Islet of Langerhans (tissue), 1 donor: Measurements from ENCODE around the gene USP4.
"Not testable (repeated sequence)": the region's sequence is repeated elsewhere in the genome, so short reads cannot be mapped to it uniquely, and the experiment has no call there.

ENCODE experiments used
- FAIRE-seq: peaks from one replicate; lab custom pipeline; 2011; peaks lifted over from hg19 to GRCh38; lab: Jason Lieb, UNC

Gene USP4, protein sequence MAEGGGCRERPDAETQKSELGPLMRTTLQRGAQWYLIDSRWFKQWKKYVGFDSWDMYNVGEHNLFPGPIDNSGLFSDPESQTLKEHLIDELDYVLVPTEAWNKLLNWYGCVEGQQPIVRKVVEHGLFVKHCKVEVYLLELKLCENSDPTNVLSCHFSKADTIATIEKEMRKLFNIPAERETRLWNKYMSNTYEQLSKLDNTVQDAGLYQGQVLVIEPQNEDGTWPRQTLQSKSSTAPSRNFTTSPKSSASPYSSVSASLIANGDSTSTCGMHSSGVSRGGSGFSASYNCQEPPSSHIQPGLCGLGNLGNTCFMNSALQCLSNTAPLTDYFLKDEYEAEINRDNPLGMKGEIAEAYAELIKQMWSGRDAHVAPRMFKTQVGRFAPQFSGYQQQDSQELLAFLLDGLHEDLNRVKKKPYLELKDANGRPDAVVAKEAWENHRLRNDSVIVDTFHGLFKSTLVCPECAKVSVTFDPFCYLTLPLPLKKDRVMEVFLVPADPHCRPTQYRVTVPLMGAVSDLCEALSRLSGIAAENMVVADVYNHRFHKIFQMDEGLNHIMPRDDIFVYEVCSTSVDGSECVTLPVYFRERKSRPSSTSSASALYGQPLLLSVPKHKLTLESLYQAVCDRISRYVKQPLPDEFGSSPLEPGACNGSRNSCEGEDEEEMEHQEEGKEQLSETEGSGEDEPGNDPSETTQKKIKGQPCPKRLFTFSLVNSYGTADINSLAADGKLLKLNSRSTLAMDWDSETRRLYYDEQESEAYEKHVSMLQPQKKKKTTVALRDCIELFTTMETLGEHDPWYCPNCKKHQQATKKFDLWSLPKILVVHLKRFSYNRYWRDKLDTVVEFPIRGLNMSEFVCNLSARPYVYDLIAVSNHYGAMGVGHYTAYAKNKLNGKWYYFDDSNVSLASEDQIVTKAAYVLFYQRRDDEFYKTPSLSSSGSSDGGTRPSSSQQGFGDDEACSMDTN

DNA sequence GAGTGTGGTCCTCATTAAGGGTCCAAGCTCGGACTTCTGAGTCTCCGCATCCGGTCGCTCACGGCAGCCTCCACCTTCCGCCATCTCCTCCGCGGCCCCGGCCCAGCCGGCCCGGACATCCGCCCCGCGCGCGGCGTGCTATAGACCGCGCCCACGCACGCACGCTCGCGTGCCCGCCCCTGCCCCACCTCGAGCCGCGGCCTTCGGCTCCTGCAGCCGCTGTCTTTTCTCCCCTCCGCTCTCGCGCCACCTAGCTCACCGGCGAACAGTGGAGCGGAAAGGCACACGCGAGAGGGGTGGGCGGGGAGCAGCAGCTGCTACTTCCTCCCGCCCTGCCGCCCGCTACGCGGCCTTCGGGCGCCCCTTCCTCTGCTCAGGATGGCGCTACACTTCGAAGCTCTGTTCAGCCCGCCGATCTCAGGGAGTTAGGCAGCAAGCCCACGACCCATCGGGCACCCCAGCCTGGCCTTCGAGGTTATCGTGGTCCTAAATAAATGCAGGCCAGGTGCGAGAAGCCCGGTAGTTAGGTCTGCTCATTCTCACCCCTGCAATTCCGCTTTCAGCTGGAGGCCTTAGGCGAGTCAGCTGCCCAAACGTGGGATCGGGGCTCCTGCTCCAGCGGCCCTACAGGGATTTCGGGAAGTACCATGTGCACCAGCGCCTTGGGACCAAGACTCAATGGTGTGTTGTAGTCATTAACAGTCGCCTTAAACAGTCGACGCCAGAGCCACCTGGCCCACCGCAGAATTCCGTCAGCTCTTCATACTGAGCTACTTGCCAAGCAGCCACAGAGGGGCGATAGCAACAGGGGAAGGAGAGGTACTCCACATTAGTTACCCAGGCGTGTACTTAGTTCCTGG is at the start of gene USP4:
USP4 (minus strand) TSS at position 113 of the 860 bp plus-strand sequence; CDS start at position 84, 29 bp downstream.
- no peak for FAIRE-seq

DNA sequence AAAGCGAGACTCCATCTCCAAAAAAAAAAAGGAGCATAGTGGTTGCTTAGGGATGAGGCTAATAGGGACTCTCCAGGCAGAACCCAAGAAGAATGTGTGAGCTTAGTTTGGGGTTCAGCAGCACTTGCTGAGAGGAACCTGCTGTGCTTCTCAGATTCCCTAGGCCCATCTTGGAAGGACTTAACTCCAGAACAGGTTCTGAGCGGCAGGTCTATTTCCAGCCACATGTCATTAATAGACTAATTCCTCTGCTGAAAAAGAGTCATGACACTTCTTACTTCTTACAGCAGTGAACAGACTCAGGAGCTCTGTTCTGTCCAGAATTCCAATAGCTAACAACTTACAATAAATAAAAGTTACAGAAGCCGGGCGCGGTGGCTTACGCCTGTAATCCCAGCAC is 49.4 kb upstream of the USP4 start:
- no peak for FAIRE-seq

GRCh38 chr3:49388289-49388820 is 48.5 kb upstream of the USP4 start:
- no peak for FAIRE-seq

GRCh38 chr3:49387721-49388120 is 47.9 kb upstream of the USP4 start:
- no peak for FAIRE-seq

GRCh38 chr3:49386056-49386756 is 46.4 kb upstream of the USP4 start:
- FAIRE-seq: no peak

DNA sequence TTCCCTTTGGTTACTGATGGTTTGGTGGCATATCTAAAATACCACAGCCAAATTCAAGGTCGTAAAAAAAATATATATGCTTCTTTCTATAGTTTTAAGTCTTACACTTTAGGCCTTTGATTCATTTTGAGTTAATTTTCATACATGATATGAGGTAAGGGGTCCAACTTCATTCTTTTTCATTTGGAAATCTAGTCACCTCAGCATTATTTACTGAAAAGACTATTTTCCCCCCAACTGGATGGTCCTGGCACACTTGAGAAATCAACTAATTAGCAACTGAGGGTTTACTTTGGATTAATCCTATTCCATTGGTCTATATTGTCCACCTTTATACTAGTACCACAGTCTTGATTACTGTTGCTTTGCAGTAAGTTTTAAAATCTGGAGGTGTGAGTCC is 45.8 kb upstream of the USP4 start:
- FAIRE-seq: no peak

DNA sequence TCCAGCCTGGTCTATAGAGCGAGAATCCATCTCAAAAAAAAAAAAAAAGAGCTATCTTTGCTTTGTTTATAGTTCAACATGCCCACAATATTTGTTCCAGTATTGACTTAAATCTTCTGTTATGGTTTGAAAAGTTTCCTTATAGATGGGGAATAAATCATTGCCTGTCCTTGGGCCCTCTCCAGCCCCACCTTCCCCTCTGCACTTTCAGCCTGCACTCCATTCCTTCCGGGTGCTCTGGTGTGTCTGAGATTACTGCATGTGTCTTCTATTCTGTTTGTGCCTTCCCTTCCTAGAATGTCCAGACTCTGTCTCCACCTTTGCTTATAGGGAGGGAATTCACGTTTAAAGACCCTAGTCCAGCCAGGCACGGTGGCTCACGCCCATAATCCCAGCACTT is 43.5 kb upstream of the USP4 start:
- no peak for FAIRE-seq

GRCh38 chr3:49378249-49378895 is 38.5 kb upstream of the USP4 start:
- FAIRE-seq: no peak

GRCh38 chr3:49377483-49377882 is 37.6 kb upstream of the USP4 start:
- FAIRE-seq: no peak

GRCh38 chr3:49371946-49372345 is 32.1 kb upstream of the USP4 start:
- FAIRE-seq: no peak

DNA sequence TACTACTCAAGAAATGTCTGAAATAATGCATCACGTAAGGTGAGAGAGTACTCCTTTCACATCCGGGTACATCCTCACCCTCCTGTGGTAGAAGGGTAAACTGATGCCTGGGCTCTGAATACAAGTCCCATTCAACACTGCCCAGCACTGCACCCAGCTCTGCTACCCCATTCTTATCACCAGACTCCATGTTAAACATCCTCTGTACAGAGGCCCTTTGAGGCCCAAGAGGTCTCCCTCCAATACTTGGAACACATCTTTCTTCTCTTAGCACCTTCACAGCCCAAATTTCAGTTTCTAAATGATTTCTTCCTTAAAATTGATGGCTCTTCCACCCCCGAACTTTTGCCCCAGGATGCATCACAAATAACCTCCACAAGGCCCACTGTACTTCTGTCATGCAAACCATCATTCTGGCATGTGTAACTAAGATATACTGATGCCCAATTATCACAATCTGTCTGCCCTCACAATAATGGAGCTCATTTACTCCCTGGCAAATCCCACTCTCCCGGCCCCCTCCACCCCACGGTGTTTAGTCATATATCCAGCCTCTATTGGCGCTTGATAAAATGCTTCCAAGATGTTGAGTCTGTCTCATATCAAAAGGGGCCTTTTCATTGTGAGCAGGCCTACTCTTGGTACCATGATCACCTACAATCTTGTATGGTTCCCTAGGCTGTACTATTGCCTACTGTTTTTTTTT is 30.9 kb upstream of the USP4 start:
- FAIRE-seq: no peak

DNA sequence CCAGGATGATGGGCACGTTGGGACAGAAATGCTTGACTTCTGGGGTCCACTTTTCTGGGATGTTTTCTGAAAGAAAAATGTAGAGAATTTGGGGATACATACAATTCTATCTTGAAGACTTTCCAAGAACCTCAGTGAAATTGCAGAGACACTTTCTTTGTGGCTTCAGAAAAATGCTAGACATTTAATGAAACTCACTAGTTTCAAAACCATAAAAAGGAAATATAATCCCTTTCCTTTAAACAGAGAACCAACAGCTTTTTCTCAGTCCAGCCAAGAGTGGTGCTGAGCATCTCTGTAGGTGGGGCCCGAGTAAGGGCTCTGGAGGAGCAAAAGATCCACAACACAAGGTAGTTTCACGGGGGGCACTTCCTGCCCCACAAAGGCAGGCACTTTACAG is 22.7 kb upstream of the USP4 start:
- FAIRE-seq: no peak

DNA sequence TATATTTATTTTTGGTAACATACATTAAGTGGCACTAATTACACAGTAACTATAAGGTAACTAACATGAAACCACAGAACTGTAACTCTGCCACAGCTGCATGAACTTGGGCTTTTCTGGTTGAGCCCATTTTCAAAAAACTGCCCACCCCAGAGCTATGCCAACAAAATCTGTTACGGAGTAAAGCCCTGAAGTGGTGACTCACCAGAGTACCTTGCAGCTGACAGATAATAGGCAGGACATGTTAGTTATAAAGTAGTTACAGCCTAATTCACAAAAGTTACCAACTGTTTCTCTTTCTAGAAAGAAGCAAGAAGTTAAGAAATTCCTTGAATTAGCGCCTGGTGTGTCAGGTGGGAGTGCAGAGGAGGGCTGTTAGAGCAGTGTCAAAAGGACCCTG is 19.8 kb upstream of the USP4 start:
- no peak for FAIRE-seq

DNA sequence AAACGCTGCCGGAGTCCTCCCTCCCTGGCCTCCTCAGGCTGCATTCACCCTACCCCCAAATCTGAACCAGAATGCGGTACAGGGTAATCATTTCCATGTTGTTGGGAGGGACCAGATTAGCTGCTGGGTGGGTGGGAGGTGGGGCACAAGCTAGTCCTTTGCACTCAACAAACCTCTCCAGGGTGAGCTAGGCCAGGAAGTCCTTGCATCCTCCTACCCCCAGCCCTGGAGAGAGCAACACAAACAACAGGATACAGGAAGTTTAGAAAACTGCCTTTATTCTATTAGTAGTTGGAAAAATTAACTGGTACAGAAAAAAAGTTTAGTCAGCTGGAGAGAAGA is 19.0 kb upstream of the USP4 start:
- FAIRE-seq: no peak

DNA sequence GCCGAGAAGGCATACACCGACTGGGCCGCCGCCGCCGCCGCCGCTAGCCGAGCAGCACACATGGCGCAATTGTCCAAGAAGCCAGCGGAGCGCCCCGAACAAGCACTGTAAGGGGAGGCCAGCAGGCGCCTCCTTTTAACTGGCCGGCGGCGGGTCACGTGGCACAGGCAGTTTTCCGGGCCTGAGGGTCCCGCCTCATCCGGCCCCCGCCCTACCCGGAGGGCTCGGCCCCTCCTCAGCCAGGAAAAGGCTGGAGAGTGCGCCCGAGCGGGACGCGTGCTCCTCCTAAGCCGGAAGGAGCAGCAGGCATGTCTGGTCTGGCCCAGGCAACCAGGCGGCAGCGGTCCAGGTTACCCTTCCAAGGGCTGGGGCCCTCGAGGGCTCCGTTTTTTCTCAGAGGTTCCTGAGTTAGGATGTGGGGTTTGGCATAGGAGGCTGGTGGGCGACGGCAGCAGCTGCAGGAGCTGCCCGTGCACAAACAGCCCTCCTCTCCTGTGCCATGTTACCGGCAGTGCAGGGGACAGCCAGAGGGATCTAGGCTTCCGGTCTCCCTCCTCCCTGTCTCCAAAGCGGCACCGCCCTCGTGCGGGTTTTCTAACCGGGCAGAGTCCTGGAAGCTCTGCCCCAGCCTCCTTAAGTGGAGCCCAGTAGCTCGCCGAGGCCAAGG is 18.5 kb upstream of the USP4 start, which contains the start of gene GPX1:
GPX1 (minus strand) TSS at position 137 of the 667 bp plus-strand sequence; CDS start at position 62, 75 bp downstream.
- FAIRE-seq: no peak

DNA sequence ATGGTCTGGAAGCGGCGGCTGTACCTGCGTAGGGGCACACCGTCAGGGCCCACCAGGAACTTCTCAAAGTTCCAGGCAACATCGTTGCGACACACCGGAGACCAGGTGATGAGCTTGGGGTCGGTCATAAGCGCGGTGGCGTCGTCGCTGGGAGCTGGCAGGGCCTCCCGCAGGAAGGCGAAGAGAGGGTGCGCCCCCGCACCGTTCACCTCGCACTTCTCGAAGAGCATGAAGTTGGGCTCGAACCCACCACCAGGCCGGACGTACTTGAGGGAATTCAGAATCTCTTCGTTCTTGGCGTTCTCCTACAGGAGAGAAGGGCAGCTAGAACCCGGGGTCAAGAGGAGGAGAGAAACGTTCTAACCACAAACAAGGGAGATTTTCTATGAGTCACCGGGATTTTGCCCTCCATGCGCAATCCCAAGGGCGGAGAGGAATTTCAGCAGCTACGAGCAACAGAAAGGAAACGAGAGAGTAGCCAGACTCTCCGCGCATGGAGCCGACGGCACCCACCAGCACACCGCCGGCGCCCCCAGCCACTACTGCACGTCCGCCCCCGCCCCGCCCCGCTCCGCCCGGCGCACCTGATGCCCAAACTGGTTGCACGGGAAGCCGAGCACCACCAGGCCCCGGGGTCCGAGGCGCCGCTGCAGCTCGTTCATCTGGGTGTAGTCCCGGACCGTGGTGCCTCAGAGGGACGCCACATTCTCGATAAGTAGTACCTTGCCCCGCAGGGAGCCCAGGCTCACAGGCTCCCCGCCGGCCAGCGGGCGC is 17.8 kb upstream of the USP4 start:
- FAIRE-seq: not testable (repeated sequence)

DNA sequence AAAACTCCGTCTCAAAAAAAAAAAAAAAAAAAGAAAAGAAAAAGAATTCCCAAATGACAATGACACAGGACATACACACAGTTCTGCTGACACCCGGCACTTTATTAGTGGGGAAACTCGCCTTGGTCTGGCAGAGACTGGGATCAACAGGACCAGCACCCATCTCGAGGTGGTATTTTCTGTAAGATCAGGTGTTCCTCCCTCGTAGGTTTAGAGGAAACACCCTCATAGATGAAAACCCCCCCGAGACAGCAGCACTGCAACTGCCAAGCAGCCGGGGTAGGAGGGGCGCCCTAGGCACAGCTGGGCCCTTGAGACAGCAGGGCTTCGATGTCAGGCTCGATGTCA is 17.2 kb upstream of the USP4 start:
- not testable (repeated sequence) for FAIRE-seq

DNA sequence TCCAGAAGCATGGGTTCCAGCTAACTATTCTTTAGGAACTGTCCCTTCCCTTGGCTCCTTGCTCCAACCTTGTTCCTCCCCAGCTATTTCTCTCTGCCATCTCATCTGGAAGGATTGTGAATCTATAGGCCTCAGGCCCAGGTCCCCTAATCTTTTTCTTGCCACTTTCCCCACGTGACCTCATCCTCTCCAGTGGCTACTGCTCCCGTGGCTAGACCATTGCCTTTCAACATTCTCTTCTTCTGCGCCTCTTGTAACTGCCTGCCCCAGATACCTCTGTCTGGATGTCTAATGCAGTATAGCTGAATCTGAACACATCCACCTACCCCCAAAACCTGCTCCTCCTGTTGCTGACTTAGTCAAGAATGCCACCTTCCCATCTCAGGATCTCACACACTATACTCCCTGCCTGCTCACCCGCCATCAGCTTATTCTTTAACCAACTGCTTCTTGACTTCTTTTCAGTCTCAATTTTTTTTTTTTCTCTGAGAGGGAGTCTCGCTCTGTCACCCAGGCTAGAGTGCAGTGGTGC is 13.1 kb upstream of the USP4 start:
- FAIRE-seq: no peak

DNA sequence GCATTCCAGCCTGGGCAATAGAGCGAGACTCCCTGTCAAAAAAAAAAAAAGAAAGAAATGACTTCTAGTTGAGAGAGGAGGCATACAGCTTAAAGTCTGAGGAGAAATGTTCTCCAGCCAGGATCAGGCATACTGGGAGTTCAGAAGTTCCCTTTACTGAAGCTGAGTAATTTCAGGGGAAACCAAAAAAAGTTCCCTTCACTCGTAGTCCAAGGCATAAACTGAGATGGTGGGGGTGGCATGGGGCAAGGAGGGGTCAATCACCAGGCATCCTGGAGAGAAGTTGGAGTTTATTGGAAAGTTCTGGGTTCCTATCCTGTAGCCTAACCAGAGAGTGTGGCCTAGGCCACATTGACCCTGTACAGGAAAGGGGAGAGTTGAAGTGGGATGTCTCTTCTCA is 12.4 kb upstream of the USP4 start:
- FAIRE-seq: no peak
